Measurements from ENCODE around the gene CEBPA.
"Not testable (repeated sequence)": the region's sequence is repeated elsewhere in the genome, so short reads cannot be mapped to it uniquely, and the experiment has no call there.

Gene CEBPA

DNA sequence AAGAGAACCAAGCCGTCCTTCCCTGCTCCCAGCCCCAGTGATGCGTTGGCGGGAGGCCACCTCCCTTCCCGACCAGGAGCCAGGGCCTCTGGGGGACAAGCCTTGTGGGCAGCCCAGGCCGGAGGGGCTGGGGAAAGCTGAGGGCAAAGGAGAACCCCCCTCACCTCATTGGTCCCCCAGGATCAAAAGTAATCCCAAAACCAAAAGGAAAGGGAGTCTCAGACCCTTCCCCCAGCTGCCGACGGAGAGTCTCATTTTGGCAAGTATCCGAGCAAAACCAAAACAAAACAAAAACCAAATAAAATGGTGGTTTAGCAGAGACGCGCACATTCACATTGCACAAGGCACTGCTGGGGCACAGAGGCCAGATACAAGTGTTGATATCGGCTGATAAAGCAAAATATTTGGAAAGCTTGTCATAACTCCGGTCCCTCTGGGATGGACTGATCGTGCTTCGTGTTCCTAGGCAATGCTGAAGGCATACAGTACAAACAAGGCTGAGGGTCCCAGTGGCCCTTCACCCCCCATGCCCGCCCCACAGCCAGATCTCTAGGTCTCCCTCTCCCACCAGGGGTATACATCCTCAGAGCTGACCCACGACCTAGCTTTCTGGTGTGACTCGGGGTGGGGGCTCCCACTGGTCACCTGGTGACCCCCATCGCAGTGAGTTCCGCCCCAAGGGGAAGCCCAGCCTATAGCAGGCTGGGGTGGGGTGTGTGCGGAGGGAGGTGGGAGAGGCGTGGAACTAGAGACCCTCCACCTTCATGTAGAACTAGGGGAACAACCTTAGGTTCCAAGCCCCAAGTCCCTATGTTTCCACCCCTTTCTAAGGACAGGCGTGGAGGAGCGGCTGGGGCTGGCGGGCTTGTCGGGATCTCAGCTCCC, 2.1 kb downstream of the CEBPA start:
- H3K4me3 ChIP-seq (ENCODE audit: low read depth, low read length), result 0 out of 2 replicates have a peak overlapping the region, but pooled peaks have one; percentile 6
- TF ChIP-seq, protein P1, sequence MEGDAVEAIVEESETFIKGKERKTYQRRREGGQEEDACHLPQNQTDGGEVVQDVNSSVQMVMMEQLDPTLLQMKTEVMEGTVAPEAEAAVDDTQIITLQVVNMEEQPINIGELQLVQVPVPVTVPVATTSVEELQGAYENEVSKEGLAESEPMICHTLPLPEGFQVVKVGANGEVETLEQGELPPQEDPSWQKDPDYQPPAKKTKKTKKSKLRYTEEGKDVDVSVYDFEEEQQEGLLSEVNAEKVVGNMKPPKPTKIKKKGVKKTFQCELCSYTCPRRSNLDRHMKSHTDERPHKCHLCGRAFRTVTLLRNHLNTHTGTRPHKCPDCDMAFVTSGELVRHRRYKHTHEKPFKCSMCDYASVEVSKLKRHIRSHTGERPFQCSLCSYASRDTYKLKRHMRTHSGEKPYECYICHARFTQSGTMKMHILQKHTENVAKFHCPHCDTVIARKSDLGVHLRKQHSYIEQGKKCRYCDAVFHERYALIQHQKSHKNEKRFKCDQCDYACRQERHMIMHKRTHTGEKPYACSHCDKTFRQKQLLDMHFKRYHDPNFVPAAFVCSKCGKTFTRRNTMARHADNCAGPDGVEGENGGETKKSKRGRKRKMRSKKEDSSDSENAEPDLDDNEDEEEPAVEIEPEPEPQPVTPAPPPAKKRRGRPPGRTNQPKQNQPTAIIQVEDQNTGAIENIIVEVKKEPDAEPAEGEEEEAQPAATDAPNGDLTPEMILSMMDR (IDR thresholded peaks at IDR 0.05; ENCODE audit: low read depth, low read length), result no peak

DNA sequence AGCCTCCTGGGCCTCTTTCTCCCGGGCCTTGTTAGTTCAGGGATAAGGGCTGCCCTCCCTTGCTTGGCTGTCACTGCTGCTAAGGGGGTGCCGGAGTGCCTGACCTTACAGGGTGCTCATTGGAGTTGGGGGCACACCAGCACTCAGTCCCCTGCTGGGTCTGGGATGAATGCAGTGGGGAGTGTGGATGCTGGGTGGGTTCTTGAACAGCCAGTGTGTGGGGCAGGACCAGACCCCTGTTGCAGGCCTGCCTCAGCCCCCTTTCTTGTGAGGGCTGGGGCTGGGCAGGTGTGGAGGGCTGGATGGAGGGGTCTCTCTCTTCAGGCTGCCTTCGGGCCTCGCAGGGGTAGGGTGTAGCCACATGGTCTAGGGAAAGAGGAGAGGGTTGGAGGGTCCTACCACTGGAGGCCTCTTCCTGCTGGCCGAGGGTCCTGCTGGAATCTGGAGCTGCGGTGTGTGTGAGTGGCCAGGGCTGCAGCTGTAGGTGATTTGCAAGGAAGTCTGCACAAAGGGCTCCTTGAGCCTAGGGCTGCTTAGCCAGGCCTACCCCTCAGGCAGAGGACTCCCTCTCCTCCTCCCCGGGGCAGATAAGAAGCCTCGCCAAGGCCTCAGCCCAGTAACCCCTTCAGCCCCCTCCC, 3.2 kb downstream of the CEBPA start:
- no peak overlapping the region for H3K4me3 ChIP-seq (ENCODE audit: low read depth, low read length)

DNA sequence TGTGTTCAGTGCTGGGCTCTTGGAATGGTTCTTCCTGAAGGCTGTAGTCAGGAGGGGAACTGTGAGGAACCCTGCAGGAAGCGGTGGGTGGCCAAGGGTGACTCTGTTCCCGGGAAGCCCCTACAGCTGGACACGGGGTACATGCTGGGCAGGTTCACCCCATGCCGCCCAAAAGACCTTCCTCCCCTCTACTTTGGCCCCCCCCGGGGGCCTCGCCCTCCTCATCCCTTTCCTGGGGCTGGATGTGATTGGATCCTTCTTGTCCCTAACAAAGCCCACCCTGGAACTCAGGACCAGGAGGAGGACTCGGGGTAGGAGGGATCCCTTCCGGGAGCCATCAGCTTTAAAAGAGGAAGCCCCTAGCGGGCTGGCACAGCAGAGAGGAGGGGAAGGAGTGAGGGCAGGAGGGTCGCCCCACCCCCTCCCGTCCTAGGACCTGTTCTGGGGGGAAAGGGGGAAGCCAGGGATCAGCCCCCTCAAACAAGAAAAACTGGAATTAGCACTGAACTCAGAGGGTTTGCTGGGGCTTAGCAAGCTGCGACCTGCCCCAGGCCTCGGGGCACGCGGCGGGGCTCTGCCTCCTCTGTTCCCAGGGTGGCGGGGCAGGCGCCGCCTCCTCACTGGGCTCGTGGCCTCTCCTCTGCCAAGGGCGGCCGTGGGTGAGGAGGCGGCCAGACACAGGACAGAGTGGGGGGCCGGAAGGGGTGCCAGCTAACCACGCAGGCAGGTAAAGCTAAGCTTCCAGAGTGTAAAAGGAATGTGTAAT, 4.0 kb downstream of the CEBPA start:
- H3K4me3 ChIP-seq (ENCODE audit: low read depth, low read length), result no peak overlapping the region
- TF ChIP-seq, protein P1 (IDR thresholded peaks at IDR 0.05; ENCODE audit: low read depth, low read length), result no peak

More for the DNA sequence above, 3.2 kb downstream of the CEBPA start:
- TF ChIP-seq, protein P1 (IDR thresholded peaks at IDR 0.05; ENCODE audit: low read depth, low read length), result no peak

- TF ChIP-seq, protein P1 (IDR thresholded peaks at IDR 0.05; ENCODE audit: low read depth, low read length), result no peak
- H3K4me3 ChIP-seq (ENCODE audit: low read depth, low read length), result no peak overlapping the region
Observed at GRCh38 chr19:33297401-33298145, 4.8 kb downstream of the CEBPA start.

- no peak overlapping the region for H3K4me3 ChIP-seq (ENCODE audit: low read depth, low read length)
- TF ChIP-seq, protein P1 (IDR thresholded peaks at IDR 0.05; ENCODE audit: low read depth, low read length), result no peak
Observed at GRCh38 chr19:33296488-33296971, 5.8 kb downstream of the CEBPA start.

DNA sequence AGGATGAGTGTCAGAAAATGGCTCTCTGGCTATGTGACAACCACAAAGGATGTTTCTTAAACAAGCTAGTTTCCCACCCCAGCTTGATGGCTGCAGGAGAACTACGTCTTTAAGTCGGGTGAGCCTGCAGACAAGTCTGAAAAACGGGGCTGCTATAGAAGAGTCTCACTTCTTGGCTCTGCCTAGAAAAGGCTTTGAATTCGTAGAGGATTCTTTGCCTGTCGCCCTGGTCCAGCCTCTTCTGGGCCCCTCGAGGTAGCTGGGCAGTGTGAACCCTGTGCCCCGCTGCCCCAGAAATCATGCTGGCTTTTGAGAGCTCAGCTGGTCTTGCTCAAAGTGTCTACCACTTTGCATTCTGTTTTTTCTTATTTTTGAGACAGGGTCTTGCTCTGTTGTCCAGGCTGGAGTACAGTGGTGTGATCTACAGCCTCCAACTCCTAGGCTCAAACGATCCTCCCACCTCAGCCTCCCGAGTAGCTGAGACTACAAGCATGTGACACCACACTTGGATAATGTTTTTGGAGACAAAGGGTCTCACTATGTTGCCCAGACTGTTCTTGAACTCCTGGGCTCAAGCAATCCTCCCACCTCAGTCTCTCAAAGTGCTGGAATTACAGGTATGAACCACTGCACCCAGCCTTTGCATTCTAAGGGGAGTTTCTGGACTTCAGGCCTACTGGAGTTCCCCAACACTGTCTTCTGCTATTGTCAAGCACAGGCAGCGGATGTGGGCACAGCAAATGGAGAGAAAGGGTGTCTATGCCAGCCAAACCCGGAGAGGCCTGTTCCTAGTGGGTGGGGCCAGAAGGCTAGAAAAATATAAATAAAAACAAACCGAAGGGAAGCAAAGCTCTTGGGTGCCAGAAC, 6.5 kb downstream of the CEBPA start:
- no peak overlapping the region for H3K4me3 ChIP-seq (ENCODE audit: low read depth, low read length)
- TF ChIP-seq, protein P1 (IDR thresholded peaks at IDR 0.05; ENCODE audit: low read depth, low read length), result no peak

DNA sequence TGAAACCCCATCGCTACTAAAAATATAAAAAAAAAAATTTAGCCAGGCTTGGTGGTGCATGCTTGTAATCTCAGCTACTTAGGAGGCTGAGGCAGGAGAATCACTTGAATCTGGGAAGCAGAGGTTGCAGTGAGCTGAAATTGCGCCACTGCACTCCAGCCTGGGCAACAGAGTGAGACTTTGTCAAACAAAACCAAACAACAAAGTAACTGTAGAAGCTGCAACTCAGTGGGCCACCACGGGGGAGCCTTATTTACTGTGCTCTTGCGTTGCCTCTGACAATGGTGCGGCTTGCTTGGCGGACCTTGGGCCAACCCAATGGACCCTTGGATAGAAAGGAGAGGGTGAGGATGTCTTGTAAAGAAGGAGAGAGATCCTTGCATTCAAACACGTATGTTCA, 7.3 kb downstream of the CEBPA start:
- not testable (repeated sequence) for H3K4me3 ChIP-seq (ENCODE audit: low read depth, low read length)
